H1 (cell line): ENCODE results near the gene RNASE13.

Experiments
- BCL11A ChIP-seq, 2 experiments: IDR thresholded peaks; one replicate each; pipeline ENCODE4 v1.6.1; 2011; ENCODE audit warnings: low read depth in 2 of 2, low read length in 2 of 2, mild to moderate bottlenecking in 2 of 2
- CEBPB ChIP-seq: IDR thresholded peaks from 2 replicates; pipeline ENCODE4 v1.6.1; 2012; ENCODE audit warnings: low read depth, low read length
- FOSL1 ChIP-seq: IDR thresholded peaks from 2 replicates; pipeline ENCODE4 v1.6.1; 2011; ENCODE audit warnings: mild to moderate bottlenecking, low read depth, low read length, moderate library complexity; ENCODE audit not compliant: insufficient read depth
- MAFK ChIP-seq: IDR thresholded peaks from 2 replicates; pipeline ENCODE4 v1.6.1; 2012; ENCODE audit warnings: low read depth, mild to moderate bottlenecking, improper control_type of control experiment, low read length
- POLR2A ChIP-seq, 2 experiments: IDR thresholded peaks; 1 replicate in 1 of 2; 2 replicates in 1 of 2; pipeline ENCODE4 v1.6.1; 2011; ENCODE audit warnings: low read depth in 2 of 2, low read length in 2 of 2, mild to moderate bottlenecking in 2 of 2; ENCODE audit errors: control extremely low read depth in 1 of 2
- POLR2AphosphoS5 ChIP-seq: IDR thresholded peaks from 2 replicates; pipeline ENCODE4 v1.6.1; 2011; ENCODE audit warnings: low read depth, low read length
- RAD21 ChIP-seq, 2 experiments: IDR thresholded peaks in 1 of 2; conservative IDR thresholded peaks in 1 of 2; 2 replicates each; pipeline ENCODE4 v1.6.1; 2011; ENCODE audit warnings: low read depth in 2 of 2, low read length in 2 of 2, improper control_type of control experiment in 1 of 2, inconsistent platforms in 1 of 2, mild to moderate bottlenecking in 1 of 2, moderate library complexity in 1 of 2
- SRF ChIP-seq: IDR thresholded peaks from 2 replicates; pipeline ENCODE4 v1.6.1; 2011; ENCODE audit warnings: mild to moderate bottlenecking, low read depth, low read length, moderate library complexity
- TCF12 ChIP-seq: IDR thresholded peaks from 2 replicates; pipeline ENCODE4 v1.6.1; 2011; ENCODE audit warnings: low read depth, mild to moderate bottlenecking, low read length
- YY1 ChIP-seq: IDR thresholded peaks from 2 replicates; pipeline ENCODE4 v1.6.1; 2011; ENCODE audit warnings: low read depth, mild to moderate bottlenecking, low read length
- TF ChIP-seq, protein P1 (sequence below): IDR thresholded peaks from 2 replicates; pipeline ENCODE4 v1.6.1; 2011; ENCODE audit warnings: low read length, improper control_type of control experiment
- TF ChIP-seq, protein P2 (sequence below), 3 experiments: IDR thresholded peaks; 1 replicate in 2 of 3; 2 replicates in 1 of 3; pipeline versions ENCODE4 v1.5.1 to v1.6.1; 2011; ENCODE audit warnings: low read length in 3 of 3, mild to moderate bottlenecking in 3 of 3, inconsistent platforms in 2 of 3, low read depth in 1 of 3, moderate library complexity in 1 of 3; ENCODE audit not compliant: insufficient read depth in 1 of 3; ENCODE audit errors: control extremely low read depth in 1 of 3

DNA sequence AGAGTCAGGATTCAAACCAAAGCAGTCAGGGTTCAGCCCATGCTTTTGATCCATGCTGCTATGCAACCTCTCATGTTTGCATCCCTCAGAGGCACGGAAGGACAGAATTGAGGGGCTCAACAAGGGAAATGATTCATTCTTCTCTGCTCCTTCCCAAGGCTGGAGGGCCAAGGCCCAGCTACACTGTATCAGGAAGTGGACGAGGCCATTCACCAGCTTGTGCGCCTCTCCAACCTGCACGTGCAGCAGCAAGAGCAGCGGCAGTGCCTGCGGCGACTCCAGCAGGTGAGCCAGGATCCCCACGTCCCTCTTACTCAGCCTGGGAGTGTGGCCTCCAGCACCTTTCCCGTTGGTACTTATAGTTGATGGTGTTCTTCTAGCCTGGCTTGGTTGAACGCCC lies 44.1 kb upstream of the RNASE13 start:
- TF ChIP-seq FOSL1 = no peak
- TF ChIP-seq, protein P1, sequence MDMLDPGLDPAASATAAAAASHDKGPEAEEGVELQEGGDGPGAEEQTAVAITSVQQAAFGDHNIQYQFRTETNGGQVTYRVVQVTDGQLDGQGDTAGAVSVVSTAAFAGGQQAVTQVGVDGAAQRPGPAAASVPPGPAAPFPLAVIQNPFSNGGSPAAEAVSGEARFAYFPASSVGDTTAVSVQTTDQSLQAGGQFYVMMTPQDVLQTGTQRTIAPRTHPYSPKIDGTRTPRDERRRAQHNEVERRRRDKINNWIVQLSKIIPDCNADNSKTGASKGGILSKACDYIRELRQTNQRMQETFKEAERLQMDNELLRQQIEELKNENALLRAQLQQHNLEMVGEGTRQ = no peak
- no peak for TF ChIP-seq CEBPB
- TF ChIP-seq, protein P2, sequence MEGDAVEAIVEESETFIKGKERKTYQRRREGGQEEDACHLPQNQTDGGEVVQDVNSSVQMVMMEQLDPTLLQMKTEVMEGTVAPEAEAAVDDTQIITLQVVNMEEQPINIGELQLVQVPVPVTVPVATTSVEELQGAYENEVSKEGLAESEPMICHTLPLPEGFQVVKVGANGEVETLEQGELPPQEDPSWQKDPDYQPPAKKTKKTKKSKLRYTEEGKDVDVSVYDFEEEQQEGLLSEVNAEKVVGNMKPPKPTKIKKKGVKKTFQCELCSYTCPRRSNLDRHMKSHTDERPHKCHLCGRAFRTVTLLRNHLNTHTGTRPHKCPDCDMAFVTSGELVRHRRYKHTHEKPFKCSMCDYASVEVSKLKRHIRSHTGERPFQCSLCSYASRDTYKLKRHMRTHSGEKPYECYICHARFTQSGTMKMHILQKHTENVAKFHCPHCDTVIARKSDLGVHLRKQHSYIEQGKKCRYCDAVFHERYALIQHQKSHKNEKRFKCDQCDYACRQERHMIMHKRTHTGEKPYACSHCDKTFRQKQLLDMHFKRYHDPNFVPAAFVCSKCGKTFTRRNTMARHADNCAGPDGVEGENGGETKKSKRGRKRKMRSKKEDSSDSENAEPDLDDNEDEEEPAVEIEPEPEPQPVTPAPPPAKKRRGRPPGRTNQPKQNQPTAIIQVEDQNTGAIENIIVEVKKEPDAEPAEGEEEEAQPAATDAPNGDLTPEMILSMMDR (IDR thresholded peaks at IDR 0.05; ENCODE audit: control extremely low read depth in 1 of 3, insufficient read depth in 1 of 3, low read depth in 1 of 3, low read length in 3 of 3) = no peak
- TF ChIP-seq YY1 = no peak
- TF ChIP-seq TCF12 = no peak
- TF ChIP-seq BCL11A (IDR thresholded peaks at IDR 0.05; ENCODE audit: low read depth in 2 of 2, low read length in 2 of 2) = no peak
- no peak for TF ChIP-seq SRF
- TF ChIP-seq POLR2A (IDR thresholded peaks at IDR 0.05; ENCODE audit: control extremely low read depth in 1 of 2, low read depth in 2 of 2, low read length in 2 of 2) = no peak
- no peak for TF ChIP-seq MAFK
- TF ChIP-seq RAD21 (IDR thresholded peaks at IDR 0.05 in 1 of 2, conservative IDR thresholded peaks at IDR 0.05 in 1 of 2; ENCODE audit: low read depth in 2 of 2, low read length in 2 of 2) = no peak
- TF ChIP-seq POLR2AphosphoS5 = no peak
